HG02588 (cell line): Measurements from ENCODE around the gene TAS2R42.

ENCODE experiments used
- ATAC-seq: cut with Tn5 transposase; IDR thresholded peaks from one replicate; pipeline ENCODE4 v1.9.1; 2021; ENCODE audit warnings: mild to moderate bottlenecking, moderate library complexity; ENCODE audit not compliant: unreplicated experiment

Gene TAS2R42

DNA sequence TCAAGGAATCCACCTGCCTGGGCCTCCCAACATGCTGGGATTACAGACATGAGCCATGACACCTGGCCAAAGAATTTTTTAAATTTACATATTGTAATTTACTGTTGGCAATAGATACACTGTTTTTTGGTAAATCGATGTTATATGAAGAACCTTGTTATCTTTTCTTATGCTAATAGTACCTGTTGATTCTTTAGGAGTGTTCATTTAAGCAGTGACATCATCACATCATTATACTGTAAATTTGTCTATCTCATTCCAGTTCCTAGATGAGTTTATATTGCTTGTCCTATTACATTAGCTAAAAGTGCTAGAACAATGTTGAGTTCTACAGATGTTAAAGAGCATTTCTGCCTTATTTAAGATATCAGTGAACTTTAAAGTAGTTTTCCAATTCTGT is 39.3 kb downstream of the TAS2R42 start:
- ATAC-seq, result no peak

DNA sequence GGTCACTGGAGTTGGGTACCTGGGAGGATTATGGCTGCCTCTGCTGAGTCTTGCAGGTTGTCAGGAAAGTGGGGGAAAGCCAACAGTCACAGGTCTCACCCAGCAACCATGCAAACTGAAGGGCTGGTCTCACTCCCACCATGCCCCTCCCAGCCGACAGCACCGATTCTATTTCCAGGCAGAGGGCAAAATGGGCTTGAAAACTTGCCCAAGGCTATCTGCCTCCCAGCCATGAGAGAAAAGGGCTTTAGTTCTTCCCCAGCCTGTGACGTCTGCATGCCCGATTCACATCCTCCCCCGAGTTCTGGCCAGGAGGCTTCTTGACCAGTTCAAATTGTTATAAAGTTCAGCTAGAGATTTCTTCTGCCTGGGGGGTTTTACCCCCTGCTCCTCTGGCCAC is 42.4 kb downstream of the TAS2R42 start:
- no peak for ATAC-seq

DNA sequence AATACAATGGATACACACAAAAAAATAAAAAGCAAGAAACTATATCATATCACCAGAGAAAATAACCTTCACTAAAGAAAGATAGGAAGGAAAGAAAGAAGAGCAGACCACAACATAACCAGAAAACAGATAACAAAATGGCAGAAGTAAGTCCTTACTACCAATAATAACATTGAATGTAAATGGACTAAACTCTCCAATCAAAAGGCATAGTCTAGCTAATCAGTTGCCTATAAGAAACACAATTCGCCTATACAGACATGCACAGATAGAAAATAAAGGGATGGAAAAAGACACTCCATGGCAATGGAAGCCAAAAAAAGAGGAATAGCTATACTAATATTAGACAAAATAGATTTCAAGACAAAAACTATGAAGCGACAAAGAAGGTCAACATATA is 43.4 kb downstream of the TAS2R42 start:
- ATAC-seq, result no peak

DNA sequence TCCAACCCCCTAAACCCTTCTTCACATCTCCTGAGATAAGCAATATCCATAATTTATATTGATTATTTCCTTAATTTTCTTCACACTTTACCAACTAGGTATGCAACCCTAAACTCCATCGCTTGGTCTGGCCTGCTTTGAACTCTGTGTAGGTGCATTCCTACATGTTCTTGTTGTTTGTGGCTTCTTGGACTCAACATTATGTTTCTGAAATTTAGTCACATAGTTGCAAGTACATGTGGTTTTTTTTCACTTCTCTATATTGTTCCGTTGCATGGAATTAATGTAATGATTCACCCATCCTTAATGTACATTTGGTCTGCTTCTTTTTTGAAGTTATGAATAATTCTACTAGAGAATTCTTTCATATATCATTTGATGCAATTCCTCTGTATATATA is 50.7 kb downstream of the TAS2R42 start:
- peak; percentile 53 for ATAC-seq
